ENCODE data around the gene SRRM1.

The SRRM1 gene, protein sequence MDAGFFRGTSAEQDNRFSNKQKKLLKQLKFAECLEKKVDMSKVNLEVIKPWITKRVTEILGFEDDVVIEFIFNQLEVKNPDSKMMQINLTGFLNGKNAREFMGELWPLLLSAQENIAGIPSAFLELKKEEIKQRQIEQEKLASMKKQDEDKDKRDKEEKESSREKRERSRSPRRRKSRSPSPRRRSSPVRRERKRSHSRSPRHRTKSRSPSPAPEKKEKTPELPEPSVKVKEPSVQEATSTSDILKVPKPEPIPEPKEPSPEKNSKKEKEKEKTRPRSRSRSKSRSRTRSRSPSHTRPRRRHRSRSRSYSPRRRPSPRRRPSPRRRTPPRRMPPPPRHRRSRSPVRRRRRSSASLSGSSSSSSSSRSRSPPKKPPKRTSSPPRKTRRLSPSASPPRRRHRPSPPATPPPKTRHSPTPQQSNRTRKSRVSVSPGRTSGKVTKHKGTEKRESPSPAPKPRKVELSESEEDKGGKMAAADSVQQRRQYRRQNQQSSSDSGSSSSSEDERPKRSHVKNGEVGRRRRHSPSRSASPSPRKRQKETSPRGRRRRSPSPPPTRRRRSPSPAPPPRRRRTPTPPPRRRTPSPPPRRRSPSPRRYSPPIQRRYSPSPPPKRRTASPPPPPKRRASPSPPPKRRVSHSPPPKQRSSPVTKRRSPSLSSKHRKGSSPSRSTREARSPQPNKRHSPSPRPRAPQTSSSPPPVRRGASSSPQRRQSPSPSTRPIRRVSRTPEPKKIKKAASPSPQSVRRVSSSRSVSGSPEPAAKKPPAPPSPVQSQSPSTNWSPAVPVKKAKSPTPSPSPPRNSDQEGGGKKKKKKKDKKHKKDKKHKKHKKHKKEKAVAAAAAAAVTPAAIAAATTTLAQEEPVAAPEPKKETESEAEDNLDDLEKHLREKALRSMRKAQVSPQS

DNA sequence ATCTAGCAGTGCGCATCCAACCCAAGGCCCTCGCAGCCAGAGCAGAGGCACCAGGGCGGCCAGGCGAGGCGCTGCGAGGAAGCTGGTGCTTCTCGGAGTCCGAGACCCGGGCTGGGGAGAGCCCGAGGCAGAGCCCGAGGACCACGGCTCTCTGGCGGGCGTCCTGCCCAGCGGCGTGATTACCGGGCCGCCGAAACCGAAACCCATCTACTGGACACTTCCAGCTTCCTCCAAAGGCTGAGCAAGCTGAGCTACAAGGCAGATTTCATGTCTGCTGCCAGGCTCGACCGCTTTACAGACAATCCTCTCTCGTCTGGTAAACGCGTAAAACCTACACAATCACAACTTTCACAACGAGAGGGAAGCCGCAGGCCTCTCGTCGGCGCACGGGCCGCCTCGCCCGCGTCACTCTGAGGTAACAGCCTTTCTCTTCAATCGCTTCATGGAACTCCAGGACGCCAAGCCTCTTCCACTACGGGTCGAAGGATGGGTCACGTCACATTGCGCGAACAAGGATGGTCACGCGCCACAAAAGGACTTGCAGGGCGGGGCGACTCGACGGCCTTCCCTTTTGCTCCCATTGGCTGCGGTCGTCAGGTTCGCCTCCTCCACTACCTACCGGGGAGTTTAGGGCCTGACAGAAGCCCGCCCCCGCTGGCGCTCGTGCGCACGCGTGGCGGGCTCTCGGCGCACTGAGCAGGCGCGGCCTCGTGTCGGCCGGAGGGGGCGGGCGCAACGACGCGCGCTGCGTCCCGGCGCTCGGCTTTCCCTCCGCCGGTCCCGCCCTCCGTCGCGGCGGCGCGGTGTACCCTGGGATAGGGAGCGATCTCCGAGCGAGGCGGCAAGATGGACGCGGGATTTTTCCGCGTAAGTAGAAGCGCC, at the start of gene SRRM1:
Gene SRRM1, plus strand, starts transcription at position 822 of the 882 bp plus-strand sequence. Its CDS starts 25 bp downstream, at position 847.
- DNase-seq (ENCODE audit: low spot score): peak; percentile 99

DNA sequence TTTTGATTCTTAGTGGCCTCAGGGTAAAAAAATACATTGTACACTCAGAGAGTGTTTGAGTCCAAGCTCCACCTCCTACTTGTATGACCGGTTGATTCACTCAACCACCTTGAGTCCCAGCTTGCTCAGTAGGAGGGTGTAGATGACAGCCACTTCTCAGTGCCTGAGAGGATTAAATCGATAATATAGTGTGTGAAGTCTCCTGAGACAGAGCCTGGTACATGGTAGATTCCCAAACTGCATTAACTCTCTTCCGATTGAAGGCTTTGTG, 48.8 kb upstream of the SRRM1 start:
- DNase-seq (ENCODE audit: low spot score): no peak

DNA sequence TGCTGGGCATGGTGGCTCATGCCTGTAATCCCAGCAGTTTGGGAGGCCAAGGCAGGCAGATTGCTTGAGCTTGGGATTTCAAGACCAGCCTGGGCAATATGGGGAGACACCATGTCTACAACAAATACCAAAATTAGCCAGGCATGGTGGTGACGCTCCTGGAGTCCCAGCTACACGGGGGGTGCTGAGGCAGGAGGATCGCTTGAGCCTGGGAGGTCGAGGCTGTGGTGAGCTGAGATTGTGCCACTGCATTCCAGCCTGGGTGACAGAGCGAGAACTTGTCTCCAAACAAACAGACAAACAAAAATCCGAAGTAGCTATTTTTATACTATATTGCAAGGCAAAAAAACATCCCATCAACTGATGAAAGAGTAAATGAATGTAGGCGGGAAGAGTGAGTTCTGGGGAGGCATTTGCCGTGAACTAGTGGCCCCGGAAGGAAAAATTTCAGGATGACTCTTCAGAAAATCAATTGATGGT, 46.7 kb upstream of the SRRM1 start:
- no peak for DNase-seq (ENCODE audit: low spot score)

DNA sequence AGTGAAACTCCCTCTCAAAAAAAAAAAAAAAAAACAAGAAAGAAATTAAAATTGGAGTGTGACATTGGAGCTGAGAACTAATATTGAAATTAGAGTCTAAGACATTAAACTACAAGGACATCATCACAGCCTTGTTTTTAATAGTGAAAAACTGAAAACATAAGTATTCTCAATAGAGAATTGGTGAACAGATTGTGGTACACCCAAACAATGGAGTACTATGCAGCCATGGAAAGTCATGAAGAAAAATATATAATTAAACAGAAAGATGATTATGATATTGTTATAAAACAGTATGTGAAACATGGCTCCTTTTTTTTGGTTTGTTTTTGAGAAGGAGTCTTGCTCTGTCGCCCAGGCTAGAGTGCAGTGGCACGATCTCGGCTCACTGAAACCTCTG, 43.8 kb upstream of the SRRM1 start:
- no peak for DNase-seq (ENCODE audit: low spot score)

DNA sequence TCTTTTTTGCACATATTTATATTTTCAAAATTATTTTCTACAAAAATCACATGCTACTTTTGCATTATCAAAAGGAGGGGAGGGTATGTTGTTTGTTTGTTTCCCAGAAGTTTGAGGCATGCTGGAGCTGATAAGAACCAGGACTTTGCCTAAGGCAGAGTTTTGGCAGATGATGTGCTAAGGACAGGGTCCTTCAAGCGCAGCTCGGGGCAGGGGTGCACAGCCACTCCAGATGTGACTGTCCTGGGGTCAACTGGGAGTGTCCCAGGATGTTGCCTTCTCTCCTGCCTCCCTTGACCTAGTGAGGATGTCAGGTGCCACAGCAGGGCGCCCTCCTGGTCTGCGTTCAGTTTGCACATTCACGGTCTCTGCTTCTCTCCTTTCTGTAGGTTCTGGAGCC, 42.6 kb upstream of the SRRM1 start:
- DNase-seq (ENCODE audit: low spot score): no peak

DNA sequence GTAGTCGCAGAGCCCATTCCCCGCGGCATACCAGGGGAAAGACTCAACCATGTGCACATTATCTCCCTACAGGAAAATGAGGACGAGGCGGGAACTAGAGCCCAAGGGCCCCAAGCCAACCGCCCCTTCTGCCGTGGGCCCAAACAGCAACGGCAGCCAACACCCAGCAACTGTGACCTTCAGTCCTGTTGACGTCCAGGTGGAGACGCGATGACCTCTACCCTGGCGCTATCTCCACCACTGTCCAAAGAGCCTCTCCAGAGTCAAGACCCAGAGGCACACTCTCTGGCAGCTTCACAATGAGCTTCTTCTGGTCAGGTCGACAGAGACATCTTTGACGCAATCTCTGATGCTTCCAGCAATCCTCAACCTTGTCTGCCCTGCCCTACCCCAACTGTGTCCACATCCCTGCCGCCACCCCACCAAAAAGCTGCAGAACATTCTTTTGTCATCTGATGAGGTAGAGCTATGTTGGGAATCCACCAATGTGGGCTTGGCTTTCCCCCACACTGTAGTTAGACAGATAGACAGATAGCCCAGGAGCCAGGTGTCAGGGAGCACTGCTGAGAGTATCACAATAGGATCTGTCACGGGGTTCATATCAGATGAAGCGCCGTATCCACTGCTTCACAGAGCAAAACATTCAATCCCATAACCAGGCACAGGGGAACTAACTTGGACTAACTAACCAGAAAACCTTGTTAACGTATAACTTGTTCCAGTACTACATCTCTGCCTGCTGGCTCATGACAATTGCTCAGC, 37.4 kb upstream of the SRRM1 start:
- no peak for DNase-seq (ENCODE audit: low spot score)

DNA sequence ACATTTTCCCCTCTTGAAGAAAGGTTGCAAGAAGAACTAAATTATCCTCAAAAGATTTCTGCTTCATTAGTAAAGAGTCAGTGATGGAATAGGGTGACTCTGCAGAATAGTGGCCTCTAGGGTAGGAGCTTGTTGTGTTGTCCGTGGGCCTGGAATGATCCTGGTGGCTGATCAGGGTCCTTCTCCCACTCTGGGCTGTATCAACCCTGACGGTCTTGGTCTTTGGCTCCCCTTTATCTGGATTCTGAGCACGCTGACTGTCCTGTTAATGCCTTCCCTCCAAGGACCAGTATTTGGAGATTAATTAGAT, 36.9 kb upstream of the SRRM1 start:
- no peak for DNase-seq (ENCODE audit: low spot score)

DNA sequence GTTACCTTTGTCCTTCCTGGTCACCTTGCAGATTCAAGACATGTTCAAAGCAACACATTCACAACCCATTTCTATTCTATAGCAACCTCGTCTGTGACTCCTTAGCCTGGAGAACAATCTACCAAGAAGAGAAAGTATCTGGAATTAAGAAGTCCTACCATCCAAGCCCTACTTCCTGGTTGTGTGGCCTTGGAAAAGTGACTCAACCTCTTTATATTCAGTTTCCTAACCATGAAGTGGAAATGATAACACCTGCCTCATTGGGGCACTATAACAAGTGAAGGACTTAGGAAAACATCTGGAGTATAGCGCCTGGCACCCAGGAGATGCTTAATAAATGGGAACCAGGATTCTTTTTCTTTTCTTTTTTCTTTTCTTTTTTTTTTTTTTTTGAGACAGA, 36.5 kb upstream of the SRRM1 start:
- DNase-seq (ENCODE audit: low spot score): no peak

DNA sequence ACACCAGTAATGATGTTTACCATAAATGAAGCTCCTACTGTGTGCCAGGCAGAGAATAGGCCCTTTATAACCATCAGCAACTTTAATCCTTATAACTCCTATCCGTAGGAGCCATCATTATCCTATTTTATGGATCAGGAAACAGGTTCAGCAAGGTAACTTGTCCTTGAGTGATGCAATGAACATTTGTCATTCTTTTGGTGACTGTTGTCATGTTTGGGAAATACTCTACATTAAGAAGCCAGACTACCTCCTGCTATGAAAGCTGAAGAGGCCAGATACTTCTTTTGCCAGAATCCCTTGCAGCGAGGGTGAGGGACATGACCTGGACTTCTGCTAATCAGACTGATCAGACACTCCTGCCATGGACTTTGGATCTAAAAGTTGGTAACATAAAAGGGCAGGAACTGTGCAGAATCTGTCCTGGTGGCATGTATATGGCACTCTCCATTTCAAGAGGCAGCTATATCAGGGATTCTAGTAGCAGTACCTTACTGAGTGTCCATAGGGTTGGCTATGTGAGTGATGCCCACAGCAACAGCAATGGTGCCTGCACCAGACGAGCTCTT, 33.1 kb upstream of the SRRM1 start:
- no peak for DNase-seq (ENCODE audit: low spot score)

DNA sequence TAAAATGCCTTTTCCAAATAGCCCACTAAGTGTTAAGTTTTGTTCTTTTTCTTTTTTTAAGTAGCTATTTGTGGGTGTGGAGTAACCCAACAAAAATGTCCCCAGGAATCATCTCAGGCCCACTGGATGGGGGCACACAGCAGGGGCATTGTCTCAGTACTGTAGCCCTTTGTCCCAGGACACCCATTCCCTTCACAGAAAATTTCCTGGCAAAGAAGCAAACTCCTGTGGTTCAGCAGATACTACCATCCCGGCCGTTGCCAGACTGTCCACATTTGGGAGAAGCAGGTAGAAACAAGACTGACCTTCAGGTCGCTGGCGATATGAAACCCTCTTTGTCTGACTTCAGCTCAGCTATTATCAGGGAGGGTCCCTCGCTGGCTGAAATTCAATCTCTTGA, 23.7 kb upstream of the SRRM1 start:
- DNase-seq (ENCODE audit: low spot score): peak; percentile 73

DNA sequence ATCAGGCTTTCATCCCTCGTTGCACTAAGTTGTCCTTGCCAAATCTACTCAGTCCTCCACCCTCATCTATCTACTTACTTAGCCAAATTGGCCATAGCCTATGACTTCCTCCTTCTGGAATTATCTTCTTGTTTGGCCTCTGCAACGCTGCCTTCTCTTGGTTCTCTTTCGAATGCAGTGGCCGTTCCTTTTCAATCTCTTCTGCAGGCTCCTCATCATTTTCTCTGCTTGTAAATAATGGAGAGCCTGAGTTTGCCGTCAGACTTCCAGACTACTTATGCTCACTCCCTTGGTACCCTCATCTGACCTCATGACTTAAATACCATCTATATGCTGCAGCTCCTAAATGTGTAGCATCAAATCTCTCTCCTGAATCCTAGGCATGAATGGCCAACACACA, 22.4 kb upstream of the SRRM1 start:
- no peak for DNase-seq (ENCODE audit: low spot score)

DNA sequence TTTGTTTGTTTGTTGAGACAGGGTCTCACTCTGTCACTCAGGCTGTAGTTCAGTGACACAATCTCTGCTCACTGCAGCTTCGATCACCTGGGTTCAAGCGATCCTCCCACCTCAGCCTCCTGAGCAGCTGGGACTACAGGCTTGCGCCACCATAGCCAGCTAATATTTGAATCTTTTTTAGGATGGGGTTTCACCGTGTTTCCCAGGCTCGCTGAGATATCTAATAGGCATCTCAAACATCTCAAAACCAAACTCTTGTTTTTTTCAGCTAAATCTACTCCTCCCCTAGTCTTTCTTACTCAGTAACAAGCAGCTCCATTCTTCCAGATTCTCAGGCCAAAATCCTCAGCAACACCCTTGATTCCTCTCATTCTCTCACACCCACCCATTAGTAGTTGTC, 22.0 kb upstream of the SRRM1 start:
- DNase-seq (ENCODE audit: low spot score): no peak

DNA sequence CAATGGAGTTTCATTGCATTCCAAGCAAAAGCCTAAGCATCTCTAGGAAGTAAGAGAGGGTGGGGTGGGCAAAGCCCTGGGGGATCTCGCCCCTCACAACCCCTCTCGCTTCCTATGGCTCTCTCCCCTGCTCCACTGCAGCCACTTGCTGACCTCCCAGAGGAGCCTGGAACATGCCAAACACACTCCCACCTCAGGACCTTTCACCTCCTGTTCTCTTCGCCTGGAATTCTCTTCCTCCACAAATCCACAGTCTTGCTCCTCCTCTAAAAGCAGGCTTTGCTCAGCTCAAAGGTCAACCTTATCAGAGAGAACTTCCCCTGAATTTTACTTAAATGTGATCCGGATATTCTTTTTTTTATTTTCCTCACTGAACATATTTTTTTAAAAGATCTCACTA, 20.9 kb upstream of the SRRM1 start:
- DNase-seq (ENCODE audit: low spot score): no peak

DNA sequence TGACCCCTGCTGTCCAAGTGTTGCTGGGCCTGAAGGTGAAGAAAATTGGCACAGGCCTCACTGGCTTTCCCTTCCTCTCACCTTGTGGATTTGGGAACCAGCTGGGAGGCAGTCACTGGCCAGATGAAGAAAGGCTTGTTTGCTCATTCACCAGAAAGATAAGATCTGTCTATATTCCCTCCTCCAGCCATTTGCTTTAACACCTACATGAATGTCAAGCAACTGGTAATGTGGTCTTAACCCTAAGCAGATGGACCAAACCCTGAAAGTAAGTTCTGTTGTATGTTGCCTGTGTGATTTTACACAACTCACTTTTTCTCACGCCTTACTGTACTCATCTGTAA, 10.3 kb upstream of the SRRM1 start:
- DNase-seq (ENCODE audit: low spot score): no peak

DNA sequence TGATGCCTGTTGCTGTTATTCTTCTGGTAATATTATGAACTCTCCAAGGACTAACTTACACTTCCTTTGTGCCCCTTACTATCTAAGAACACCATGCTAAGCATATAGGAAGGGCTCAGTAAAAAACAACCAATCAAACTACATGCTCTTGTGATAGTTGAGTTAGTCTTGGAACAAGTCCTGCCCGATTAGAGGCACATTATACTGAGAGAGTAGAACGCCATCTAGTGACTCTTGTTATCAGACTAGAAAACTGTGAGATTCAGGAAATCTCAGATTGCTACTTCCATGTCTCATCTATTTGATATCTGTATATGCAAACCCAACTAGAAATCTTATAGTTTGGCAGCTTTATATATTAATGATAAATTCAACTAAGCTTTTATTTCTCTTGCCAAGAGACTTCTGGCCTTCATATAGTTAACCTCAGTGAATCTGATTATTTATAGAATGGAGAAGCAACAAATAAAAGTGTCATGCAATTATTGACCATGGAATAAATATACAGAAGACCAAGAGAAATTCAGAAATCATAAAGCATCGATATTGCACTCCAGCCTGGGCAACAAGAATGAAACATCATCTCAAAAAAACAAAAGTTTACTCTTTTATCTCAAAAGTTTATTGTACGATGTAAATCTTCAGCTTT, 7.8 kb upstream of the SRRM1 start:
- peak; percentile 79 for DNase-seq (ENCODE audit: low spot score)

DNA sequence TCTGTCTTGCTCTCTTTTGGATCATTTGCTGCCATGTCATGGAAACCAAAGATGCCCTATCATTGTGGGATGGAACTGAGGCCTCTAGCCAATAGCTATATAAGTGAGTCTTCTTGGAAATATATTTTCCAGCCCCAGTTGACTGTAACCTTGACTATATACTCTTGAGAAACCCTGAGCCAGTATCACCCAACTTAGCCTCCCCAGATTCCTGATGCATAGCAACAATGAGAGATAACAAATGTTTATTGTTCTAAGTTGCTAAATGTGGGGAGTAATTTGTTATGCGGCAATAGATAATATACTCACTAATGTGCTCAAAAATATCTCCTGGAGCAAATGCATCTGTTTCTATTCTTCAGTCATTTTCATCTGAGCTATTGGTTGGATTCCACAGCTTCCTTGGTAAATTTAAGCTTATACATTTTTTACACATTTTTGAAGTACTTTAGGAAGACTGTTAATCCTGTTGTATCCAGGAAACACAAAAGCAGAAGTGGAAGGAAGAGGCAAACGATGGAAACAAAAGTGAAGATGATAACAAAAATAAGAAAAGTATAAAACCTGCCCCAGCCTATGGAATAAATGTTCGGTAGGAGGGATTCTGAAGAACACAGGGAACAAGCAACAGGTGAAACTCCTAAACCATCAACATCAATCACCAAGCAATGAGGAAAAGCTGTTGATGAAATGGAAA, 6.3 kb upstream of the SRRM1 start:
- no peak for DNase-seq (ENCODE audit: low spot score)

DNA sequence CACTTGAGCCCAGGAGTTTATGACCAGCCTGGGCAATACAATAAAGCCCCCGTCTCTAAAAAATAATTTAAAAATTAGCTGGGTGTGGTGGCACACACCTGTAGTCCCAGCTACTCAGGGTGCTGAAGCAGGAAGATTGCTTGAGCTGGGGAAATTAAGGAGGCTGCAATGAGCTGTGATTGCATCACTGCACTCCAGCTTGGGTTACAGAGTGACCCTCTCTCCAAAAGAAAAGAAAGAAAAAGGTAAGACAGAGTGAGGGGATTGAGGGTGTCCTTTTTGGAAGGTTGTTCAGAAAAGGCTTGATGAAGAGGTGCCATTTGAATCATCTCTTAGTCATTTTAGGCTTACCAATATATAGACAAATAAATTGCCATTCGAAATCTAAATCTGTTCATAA, 4.0 kb upstream of the SRRM1 start:
- DNase-seq (ENCODE audit: low spot score): no peak

DNA sequence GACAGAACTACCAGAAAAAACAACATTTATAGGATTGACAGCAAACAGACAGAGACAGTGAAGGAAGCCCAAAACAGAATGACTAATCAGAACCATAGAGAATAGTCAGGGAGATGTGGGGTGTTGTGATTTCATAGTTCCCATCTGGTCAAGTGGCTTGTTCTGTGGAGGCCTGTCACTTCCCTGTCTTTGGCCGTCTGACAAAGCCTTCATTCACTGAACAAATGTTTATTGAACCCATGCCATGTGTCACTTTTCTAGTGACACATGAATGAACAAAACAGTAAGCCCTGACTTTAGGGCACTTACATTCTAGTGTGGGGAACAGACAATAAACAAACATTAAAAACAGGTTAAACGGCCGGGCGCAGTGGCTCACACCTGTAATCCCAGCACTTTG, 3.2 kb upstream of the SRRM1 start:
- no peak for DNase-seq (ENCODE audit: low spot score)

DNA sequence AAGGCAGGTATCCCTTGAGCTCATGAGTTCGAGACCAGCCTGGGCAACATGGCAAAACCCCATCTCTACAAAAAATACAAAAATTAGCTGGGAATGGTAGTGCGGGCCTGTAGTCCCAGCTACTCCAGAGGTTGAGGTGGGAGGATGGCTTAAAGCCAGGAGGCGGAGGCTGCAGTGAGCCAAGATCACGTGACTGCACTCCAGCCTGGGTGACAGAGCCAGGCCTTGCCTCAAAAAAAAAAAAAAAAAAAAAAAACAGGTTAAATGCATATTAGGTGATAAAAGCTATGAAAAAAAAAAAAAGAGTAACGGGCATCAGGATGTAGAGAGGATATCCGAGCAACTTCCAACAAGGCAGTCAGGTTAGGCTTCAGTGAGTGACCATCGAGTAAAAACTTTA, 2.8 kb upstream of the SRRM1 start:
- no peak for DNase-seq (ENCODE audit: low spot score)

DNA sequence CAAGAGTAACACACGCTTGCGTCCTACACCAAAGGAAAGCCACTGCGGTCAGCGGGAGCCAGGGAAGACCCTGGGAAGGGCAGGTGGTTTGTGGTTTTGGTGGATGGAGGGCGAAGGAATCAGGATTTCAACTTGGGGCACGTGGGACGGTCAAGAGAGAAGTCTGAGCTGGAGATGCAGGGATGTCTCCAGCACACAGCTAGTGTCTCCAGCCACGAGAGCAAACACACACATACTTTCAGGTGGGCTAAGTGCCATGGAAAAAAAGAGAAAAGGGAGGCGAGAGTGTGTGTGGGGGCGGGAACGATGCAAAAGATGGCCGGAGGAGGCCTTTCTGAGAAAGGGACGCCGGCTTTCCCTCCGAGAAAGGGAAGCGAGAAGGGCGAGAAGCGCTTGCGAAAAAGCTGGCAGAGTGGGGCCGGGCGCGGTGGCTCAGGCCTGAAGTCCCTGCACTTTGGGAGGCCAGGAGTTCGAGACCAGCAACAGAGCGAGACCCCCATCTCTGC, 1.4 kb upstream of the SRRM1 start:
- DNase-seq (ENCODE audit: low spot score): no peak
